Parathyroid adenoma (tissue), 2 donors: Measurements from ENCODE around the gene HDAC4.

Experiments
- H2AFZ ChIP-seq: fragments of 300-600 bp; sonication (generic); one replicate; pipeline ENCODE4 v1.7.0; 2017; ENCODE audit warnings: antibody characterized with exemption, mild to moderate bottlenecking
- H3K27ac ChIP-seq: fragments of 300-600 bp; sonication (generic); one replicate; pipeline ENCODE4 v1.7.0; 2017
- H3K27me3 ChIP-seq: fragments of 300-600 bp; sonication (generic); one replicate; pipeline ENCODE4 v1.7.0; 2017; ENCODE audit warnings: low read length; ENCODE audit not compliant: control insufficient read depth, insufficient read depth
- H3K36me3 ChIP-seq: fragments of 300-600 bp; sonication (generic); one replicate; pipeline ENCODE4 v1.7.0; 2017; ENCODE audit warnings: low read length; ENCODE audit not compliant: control insufficient read depth, insufficient read depth
- H3K4me1 ChIP-seq: fragments of 300-600 bp; sonication (generic); one replicate; pipeline ENCODE4 v1.7.0; 2017; ENCODE audit warnings: control low read depth
- H3K4me2 ChIP-seq: fragments of 300-600 bp; sonication (generic); one replicate; pipeline ENCODE4 v1.7.0; 2017; ENCODE audit warnings: low read length
- H3K4me3 ChIP-seq: fragments of 300-600 bp; sonication (generic); one replicate; pipeline ENCODE4 v1.7.0; 2017; ENCODE audit warnings: low read depth, low read length
- H3K79me2 ChIP-seq: fragments of 300-600 bp; sonication (generic); one replicate; pipeline ENCODE4 v1.7.0; 2017; ENCODE audit warnings: control low read depth
- H3K9ac ChIP-seq: fragments of 300-600 bp; sonication (generic); one replicate; pipeline ENCODE4 v1.7.0; 2017; ENCODE audit warnings: mild to moderate bottlenecking
- H3K9me3 ChIP-seq: fragments of 300-600 bp; sonication (generic); one replicate; pipeline ENCODE4 v1.7.0; 2017; ENCODE audit warnings: low read length; ENCODE audit not compliant: control insufficient read depth
- CTCF ChIP-seq: fragments of 300-600 bp; sonication (generic); IDR thresholded peaks from one replicate; pipeline ENCODE4 v1.7.0; 2017; ENCODE audit warnings: antibody characterized with exemption, mild to moderate bottlenecking
- donor health status: primary hyperparathyroidism.

Gene HDAC4

GRCh38 chr2:239054921-239055320 is 345.9 kb downstream of the HDAC4 start:
- Histone ChIP-seq H2AFZ (no peak overlapping the region), H3K9ac (no peak overlapping the region), H3K36me3 (no peaks in the 10 kb centered on the region), H3K4me1 (no peaks in the 10 kb centered on the region), H3K4me2 (no peak overlapping the region), H3K27me3 (no peaks in the 10 kb centered on the region), H3K27ac (no peak overlapping the region), H3K79me2 (no peaks in the 10 kb centered on the region), H3K4me3 (no peak overlapping the region), H3K9me3 (no peaks in the 10 kb centered on the region)
- no peak for TF ChIP-seq CTCF

GRCh38 chr2:239053801-239054503 is 346.9 kb downstream of the HDAC4 start:
- TF ChIP-seq CTCF, result no peak
- no peak overlapping the region for H3K4me2 ChIP-seq
- no peaks in the 10 kb centered on the region for H3K4me1 ChIP-seq
- H3K9ac ChIP-seq, result no peak overlapping the region
- no peak overlapping the region for H2AFZ ChIP-seq
- no peaks in the 10 kb centered on the region for H3K9me3 ChIP-seq
- H3K27ac ChIP-seq, result no peak overlapping the region
- no peaks in the 10 kb centered on the region for H3K36me3 ChIP-seq
- no peaks in the 10 kb centered on the region for H3K79me2 ChIP-seq
- no peaks in the 10 kb centered on the region for H3K27me3 ChIP-seq
- no peak overlapping the region for H3K4me3 ChIP-seq

- Histone ChIP-seq H3K9me3 (no peaks in the 10 kb centered on the region), H3K4me2 (no peak overlapping the region), H3K4me1 (no peaks in the 10 kb centered on the region), H3K27ac (no peak overlapping the region), H2AFZ (no peak overlapping the region), H3K4me3 (no peak overlapping the region), H3K79me2 (no peaks in the 10 kb centered on the region), H3K27me3 (no peaks in the 10 kb centered on the region), H3K9ac (no peak overlapping the region), H3K36me3 (no peaks in the 10 kb centered on the region)
- TF ChIP-seq CTCF, result no peak
Measured at GRCh38 chr2:239052798-239053665, 347.8 kb downstream of the HDAC4 start.

- H3K4me2 ChIP-seq, result no peak overlapping the region
- H3K4me1 ChIP-seq, result no peaks in the 10 kb centered on the region
- no peaks in the 10 kb centered on the region for H3K79me2 ChIP-seq
- no peak overlapping the region for H2AFZ ChIP-seq
- no peaks in the 10 kb centered on the region for H3K9me3 ChIP-seq
- H3K27ac ChIP-seq, result no peak overlapping the region
- no peak overlapping the region for H3K9ac ChIP-seq
- TF ChIP-seq CTCF, result no peak
- no peaks in the 10 kb centered on the region for H3K27me3 ChIP-seq
- H3K4me3 ChIP-seq, result no peak overlapping the region
- H3K36me3 ChIP-seq, result no peaks in the 10 kb centered on the region
Measured at GRCh38 chr2:239051891-239052445, 348.9 kb downstream of the HDAC4 start.
